Right lobe of liver (tissue), 6 donors: Measurements from ENCODE around the gene ENTPD1. TPM values are rescaled to one million over a fixed set of nuclear protein-coding genes. Genes with fewer than 3 reads are reported as not detected.

ENCODE experiments used
- ATAC-seq, 4 donors: fragments of 200-7000 bp; cut with Tn5 transposase; one replicate each; pipeline ENCODE4 v1.9.1; 2020; ENCODE audit warnings: mild to moderate bottlenecking in 4 of 4, moderate library complexity in 4 of 4
- DNase-seq, 3 donors: peaks; one replicate each; pipeline ENCODE4 v3.0.0-alpha.2; 2020
- H3K27ac ChIP-seq, 3 donors: fragments of 200-600 bp; one replicate each; pipeline ENCODE4 v1.8.0; 2022
- H3K27me3 ChIP-seq, 2 donors: fragments of 200-600 bp; one replicate each; pipeline ENCODE4 v1.8.0; 2022
- H3K36me3 ChIP-seq, 4 donors: fragments of 200-600 bp; sonication (generic) in 1 of 4; one replicate each; pipeline versions ENCODE4 v1.5.1 to v1.8.0; 2017 to 2022; ENCODE audit warnings: control low read depth in 1 of 4
- H3K4me1 ChIP-seq, 4 donors: fragments of 200-600 bp; sonication (generic) in 1 of 4; one replicate each; pipeline versions ENCODE4 v1.5.1 to v1.8.0; 2017 to 2022; ENCODE audit warnings: control low read depth in 1 of 4
- H3K4me3 ChIP-seq, 3 donors: fragments of 200-600 bp; one replicate each; pipeline ENCODE4 v1.8.0; 2022
- H3K9me3 ChIP-seq, 4 donors: fragments of 200-600 bp; sonication (generic) in 1 of 4; one replicate each; pipeline versions ENCODE4 v1.5.1 to v1.8.0; 2017 to 2022; ENCODE audit warnings: control low read depth in 1 of 4
- CTCF ChIP-seq, 4 donors: fragments of 200-600 bp in 3 of 4; fragments of 450-650 bp in 1 of 4; IDR thresholded peaks; one replicate each; pipeline versions ENCODE4 v1.5.1 to v1.8.0; 2016 to 2022; ENCODE audit warnings: antibody characterized with exemption in 4 of 4, mild to moderate bottlenecking in 2 of 4
- POLR2A ChIP-seq: fragments of 450-650 bp; IDR thresholded peaks from one replicate; pipeline ENCODE4 v1.6.1; 2017; ENCODE audit warnings: antibody characterized with exemption, mild to moderate bottlenecking
- WGBS: methylation state at CpG from one replicate; pipeline ENCODE4 v1.1.6; 2018; ENCODE audit warnings: low coverage, low lambda C conversion rate; ENCODE audit not compliant: insufficient coverage; ENCODE audit errors: missing lambda C conversion rate; 5-methylcytosine and 5-hydroxymethylcytosine counted together
- intact Hi-C, 2 donors: fragments of 100-400 bp; cut with DNase I; formaldehyde crosslinking; loops; one replicate each; pipeline versions ENCODE4 v1.11.2 to v1.14.1; 2022
- total RNA-seq, 6 experiments: library from RNA; depleted of rRNA in 2 of 6; stranded (reverse); fragments of >200 nt in 2 of 6; fragmentation: NEBNext Ultra II Directional in 3 of 6; extraction: Animal tissue kit (Norgen Biotek cat#: 25700) in 3 of 6; gene quantifications; one replicate each; pipeline versions ENCODE4 v1.1.0 to v1.2.4, GENCODE V29; 2016 to 2023
- donor health status: DM: no; HTN: yes; CAD: no.
- donor health status: DM: no; HTN: no; CAD: no.
- donor health status: DM: no; HTN: no; CAD: no.
- donor health status: DM: no; HTN: yes; CAD: no.
- donor health status: DM: no; HTN: yes; CAD: no.

Gene ENTPD1
- total RNA-seq, 6 experiments from 2014 or later, result 1.8 to 4.7 (median 3.6) TPM

GRCh38 chr10:95819620-95820329, 63.8 kb downstream of the ENTPD1 start:
- Histone ChIP-seq H3K27ac (no peak overlapping the region), H3K4me3 (no peak overlapping the region), H3K4me1 (no peaks in the 10 kb centered on the region), H3K36me3 (no peaks in the 10 kb centered on the region), H3K27me3 (no peaks in the 10 kb centered on the region), H3K9me3 (no peaks in the 10 kb centered on the region)
- DNase-seq (no peak), ATAC-seq (no peak)
- no peak for TF ChIP-seq CTCF (IDR thresholded peaks at IDR 0.05)
- TF ChIP-seq POLR2A, result no peak
- intact Hi-C loops, result no loop called here
- WGBS, result 24% methylated on average over 2 of the region's 2 CpGs

DNA sequence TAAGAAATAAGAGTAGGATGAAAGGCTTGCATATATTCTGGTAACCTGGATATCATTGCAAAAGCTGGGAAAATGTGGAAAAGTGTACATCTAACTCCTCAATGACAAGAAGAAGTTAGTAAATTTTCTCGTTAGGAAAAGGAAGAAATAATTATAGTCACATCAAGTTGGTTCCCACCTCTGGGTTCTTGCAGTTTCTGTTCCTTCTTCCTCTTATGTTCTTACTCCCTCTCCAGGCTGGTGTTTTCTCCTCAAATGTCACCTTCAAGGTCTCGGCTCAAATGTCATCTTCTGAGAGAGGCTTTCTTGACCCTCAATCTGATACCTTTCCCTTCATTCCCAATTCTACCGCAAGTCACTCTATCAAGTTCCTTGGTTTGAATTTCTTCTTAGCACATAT, 64.4 kb downstream of the ENTPD1 start:
- H3K27ac ChIP-seq, result no peak overlapping the region
- intact Hi-C loops, result no loop called here
- H3K4me3 ChIP-seq, result no peak overlapping the region
- 41% methylated on average over 3 of the region's 3 CpGs for WGBS
- no peaks in the 10 kb centered on the region for H3K36me3 ChIP-seq
- H3K27me3 ChIP-seq, result no peaks in the 10 kb centered on the region
- DNase-seq (no peak), ATAC-seq (peak in 1 of 4 donors; percentile 40)
- no peaks in the 10 kb centered on the region for H3K9me3 ChIP-seq
- TF ChIP-seq CTCF (IDR thresholded peaks at IDR 0.05) (no peak), POLR2A (no peak)
- no peaks in the 10 kb centered on the region for H3K4me1 ChIP-seq

DNA sequence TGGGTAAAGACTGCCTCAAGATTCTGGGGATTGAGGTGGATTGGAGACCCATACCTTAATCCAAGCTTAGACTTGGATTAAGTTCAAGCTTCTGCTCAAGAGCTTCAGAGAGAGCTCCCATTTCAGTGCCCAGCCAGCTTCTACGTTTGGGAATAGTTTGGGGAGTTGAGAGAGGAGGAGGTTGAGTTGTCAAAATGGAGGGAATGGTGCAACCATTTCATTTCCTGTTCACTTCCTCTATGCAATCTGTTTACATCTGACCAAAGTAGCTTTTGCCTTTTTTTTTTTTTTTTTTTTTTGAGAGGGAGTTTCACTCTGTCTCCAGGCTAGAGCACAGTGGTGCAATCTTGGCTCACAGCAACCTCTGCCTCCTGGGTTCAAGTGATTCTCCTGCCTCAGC, 65.8 kb downstream of the ENTPD1 start:
- Histone ChIP-seq H3K27me3 (no peaks in the 10 kb centered on the region), H3K9me3 (no peaks in the 10 kb centered on the region), H3K36me3 (no peaks in the 10 kb centered on the region), H3K27ac (no peak overlapping the region), H3K4me1 (no peaks in the 10 kb centered on the region), H3K4me3 (no peak overlapping the region)
- intact Hi-C loops, result no loop called here
- no peak for ATAC-seq
- 36% methylated on average over 1 of the region's 1 CpG for WGBS
- TF ChIP-seq CTCF (IDR thresholded peaks at IDR 0.05), result no peak
- no peak for TF ChIP-seq POLR2A
- DNase-seq, result no peak

DNA sequence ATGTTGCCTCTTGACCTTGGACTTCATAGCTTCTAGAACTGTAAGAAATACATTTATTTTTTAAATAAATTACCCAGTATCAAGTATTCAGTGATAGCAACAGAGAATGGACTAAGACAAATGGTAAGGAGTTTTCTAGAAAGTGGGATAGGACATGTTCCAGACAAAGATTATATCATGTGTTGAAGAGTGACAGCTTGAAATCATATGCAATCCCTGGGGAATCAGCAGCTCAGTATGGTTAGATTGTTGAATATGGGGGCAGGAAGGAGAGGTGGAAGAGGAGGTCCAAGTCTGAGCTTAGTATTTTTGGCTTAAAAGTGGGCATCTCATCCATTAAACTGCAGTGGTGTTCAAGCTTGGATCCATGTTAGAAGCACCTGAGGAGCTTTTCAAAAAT, 74.1 kb downstream of the ENTPD1 start:
- intact Hi-C loops, result no loop called here
- ATAC-seq, result no peak
- no peaks in the 10 kb centered on the region for H3K36me3 ChIP-seq

More for the DNA sequence above, 74.1 kb downstream of the ENTPD1 start:
- Histone ChIP-seq H3K4me3 (no peak overlapping the region), H3K4me1 (no peaks in the 10 kb centered on the region), H3K27me3 (no peaks in the 10 kb centered on the region), H3K9me3 (no peaks in the 10 kb centered on the region), H3K27ac (no peak overlapping the region)
- no peak for TF ChIP-seq CTCF (IDR thresholded peaks at IDR 0.05)
- TF ChIP-seq POLR2A, result no peak
- no peak for DNase-seq
